ENCODE data around the gene ENPP1.
"Not testable (repeated sequence)": the region's sequence is repeated elsewhere in the genome, so short reads cannot be mapped to it uniquely, and the experiment has no call there.

ENPP1 gene

GRCh38 chr6:131914967-131915751 lies 107.3 kb downstream of the ENPP1 start:
- peak in 1 of 2 experiments; percentile 52 for DNase-seq (ENCODE audit: low read depth in 2 of 2)

- not testable (repeated sequence) for DNase-seq (ENCODE audit: low read depth in 2 of 2)
Observed at GRCh38 chr6:131916091-131916796, 108.4 kb downstream of the ENPP1 start.

GRCh38 chr6:131916847-131917246 lies 109.0 kb downstream of the ENPP1 start:
- no peak for DNase-seq (ENCODE audit: low read depth in 2 of 2)

- no peak for DNase-seq (ENCODE audit: low read depth in 2 of 2)
Observed at GRCh38 chr6:131917318-131917717, 109.5 kb downstream of the ENPP1 start.

GRCh38 chr6:131917763-131918649 lies 110.2 kb downstream of the ENPP1 start:
- no peak for DNase-seq (ENCODE audit: low read depth in 2 of 2)

GRCh38 chr6:131918650-131919355 lies 111.0 kb downstream of the ENPP1 start:
- DNase-seq (ENCODE audit: low read depth in 2 of 2), result no peak

GRCh38 chr6:131920656-131921055 lies 112.8 kb downstream of the ENPP1 start:
- DNase-seq (ENCODE audit: low read depth in 2 of 2), result no peak

GRCh38 chr6:131923356-131923755 lies 115.5 kb downstream of the ENPP1 start:
- DNase-seq (ENCODE audit: low read depth in 2 of 2), result peak in 1 of 2 experiments; percentile 22

- peak in 1 of 2 experiments; percentile 20 for DNase-seq (ENCODE audit: low read depth in 2 of 2)
Observed at GRCh38 chr6:131924881-131925474, 117.2 kb downstream of the ENPP1 start.

GRCh38 chr6:131929264-131929663 lies 121.4 kb downstream of the ENPP1 start:
- DNase-seq (ENCODE audit: low read depth in 2 of 2), result no peak

GRCh38 chr6:131929976-131930375 lies 122.2 kb downstream of the ENPP1 start:
- DNase-seq (ENCODE audit: low read depth in 2 of 2), result no peak

- DNase-seq (ENCODE audit: low read depth in 2 of 2), result no peak
Observed at GRCh38 chr6:131931063-131931750, 123.4 kb downstream of the ENPP1 start.

- DNase-seq (ENCODE audit: low read depth in 2 of 2), result no peak
Observed at GRCh38 chr6:131936156-131936555, 128.3 kb downstream of the ENPP1 start.

- DNase-seq (ENCODE audit: low read depth in 2 of 2), result no peak
Observed at GRCh38 chr6:131937226-131937625, 129.4 kb downstream of the ENPP1 start.

- DNase-seq (ENCODE audit: low read depth in 2 of 2), result peak in 1 of 2 experiments; percentile 71
Observed at GRCh38 chr6:131937703-131938631, 130.1 kb downstream of the ENPP1 start.

All from fibroblast of skin of left quadriceps (primary cell).